AG04450 (cell line): Measurements from ENCODE around the gene IFNGR2. TPM values are rescaled to one million over a fixed set of nuclear protein-coding genes. Genes with fewer than 3 reads are reported as not detected.

ENCODE experiments used
- CTCF ChIA-PET: fragments of 300-600, 350-600 bp; formaldehyde crosslinking; extraction: SDS; loops from one replicate; lab custom pipeline; 2022; ENCODE audit warnings: antibody characterized with exemption, inconsistent platforms; lab: Charles Lee
- POLR2A ChIA-PET: fragments of 350-600 bp; formaldehyde crosslinking; extraction: SDS; loops from one replicate; lab custom pipeline; 2021; ENCODE audit warnings: antibody characterized with exemption, inconsistent platforms; lab: Yijun Ruan, JAX
- DNase-seq: peaks from one replicate; pipeline ENCODE4 v3.0.0-alpha.2; 2011; ENCODE audit warnings: low read depth, low spot score
- H3K27ac ChIP-seq: one replicate; pipeline ENCODE4 v1.5.1; 2012; ENCODE audit warnings: low read depth, low read length, control low read depth
- H3K27me3 ChIP-seq: one replicate; pipeline ENCODE4 v1.6.0; 2012; ENCODE audit warnings: low read length; ENCODE audit not compliant: control insufficient read depth, insufficient read depth
- H3K4me3 ChIP-seq: 2 replicates; pipeline ENCODE4 v1.5.1; 2011; ENCODE audit warnings: mild to moderate bottlenecking, low read depth, low read length, control low read depth
- H3K9me3 ChIP-seq: 2 replicates; pipeline ENCODE4 v1.5.1; 2012; ENCODE audit warnings: low read length; ENCODE audit not compliant: control insufficient read depth, insufficient read depth
- polyA plus RNA-seq: library from polyadenylated mRNA; depleted of rRNA; stranded (reverse); fragments of >200 nt; gene quantifications from 2 replicates; pipeline ENCODE4 v1.2.3, GENCODE V29; 2011
- TF ChIP-seq, protein P1 (sequence below): IDR thresholded peaks from 2 replicates; pipeline ENCODE4 v1.5.1; 2011; ENCODE audit warnings: low read depth, low read length, control low read depth, inconsistent platforms

The IFNGR2 gene
- polyA plus RNA-seq, 1 experiment = 90.8 TPM

GRCh38 chr21:33371366-33371765 lies 31.8 kb upstream of the IFNGR2 start:
- TF ChIP-seq, protein P1, sequence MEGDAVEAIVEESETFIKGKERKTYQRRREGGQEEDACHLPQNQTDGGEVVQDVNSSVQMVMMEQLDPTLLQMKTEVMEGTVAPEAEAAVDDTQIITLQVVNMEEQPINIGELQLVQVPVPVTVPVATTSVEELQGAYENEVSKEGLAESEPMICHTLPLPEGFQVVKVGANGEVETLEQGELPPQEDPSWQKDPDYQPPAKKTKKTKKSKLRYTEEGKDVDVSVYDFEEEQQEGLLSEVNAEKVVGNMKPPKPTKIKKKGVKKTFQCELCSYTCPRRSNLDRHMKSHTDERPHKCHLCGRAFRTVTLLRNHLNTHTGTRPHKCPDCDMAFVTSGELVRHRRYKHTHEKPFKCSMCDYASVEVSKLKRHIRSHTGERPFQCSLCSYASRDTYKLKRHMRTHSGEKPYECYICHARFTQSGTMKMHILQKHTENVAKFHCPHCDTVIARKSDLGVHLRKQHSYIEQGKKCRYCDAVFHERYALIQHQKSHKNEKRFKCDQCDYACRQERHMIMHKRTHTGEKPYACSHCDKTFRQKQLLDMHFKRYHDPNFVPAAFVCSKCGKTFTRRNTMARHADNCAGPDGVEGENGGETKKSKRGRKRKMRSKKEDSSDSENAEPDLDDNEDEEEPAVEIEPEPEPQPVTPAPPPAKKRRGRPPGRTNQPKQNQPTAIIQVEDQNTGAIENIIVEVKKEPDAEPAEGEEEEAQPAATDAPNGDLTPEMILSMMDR = no peak
- Histone ChIP-seq H3K4me3 (no peak overlapping the region), H3K27ac (no peak overlapping the region), H3K9me3 (peaks cover 29% of the 10 kb centered on the region), H3K27me3 (no peaks in the 10 kb centered on the region)
- DNase-seq = no peak
- POLR2A ChIA-PET = interaction anchor here (0.6 kb wide), 1 partner anchor 68 kb away, joined by 4 read pairs; no protein-coding TSS in a partner anchor
- CTCF ChIA-PET = interaction anchor here (0.8 to 1.2 kb wide), 3 partner anchors 10 to 175 kb away, joined by 3 to 5 read pairs (median 3); no protein-coding TSS in a partner anchor

GRCh38 chr21:33372582-33372981 lies 30.6 kb upstream of the IFNGR2 start:
- Histone ChIP-seq H3K27ac (no peak overlapping the region), H3K27me3 (no peaks in the 10 kb centered on the region), H3K4me3 (no peak overlapping the region), H3K9me3 (peaks cover 19% of the 10 kb centered on the region)
- TF ChIP-seq, protein P1 = no peak
- POLR2A ChIA-PET = no interaction called here
- no peak for DNase-seq
- CTCF ChIA-PET = interaction anchor here (0.6 kb wide), 1 partner anchor 175 kb away, joined by 3 read pairs; no protein-coding TSS in a partner anchor

GRCh38 chr21:33373451-33373850 lies 29.8 kb upstream of the IFNGR2 start:
- ChIA-PET POLR2A (no interaction called here), CTCF (interaction anchor here (0.9 to 3.9 kb wide), 2 partner anchors 12 to 114 kb away, joined by 3 to 26 read pairs; no protein-coding TSS in a partner anchor)
- Histone ChIP-seq H3K27ac (no peak overlapping the region), H3K9me3 (peaks cover 13% of the 10 kb centered on the region), H3K4me3 (no peak overlapping the region), H3K27me3 (no peaks in the 10 kb centered on the region)
- TF ChIP-seq, protein P1 = no peak
- no peak for DNase-seq

- DNase-seq = no peak
- Histone ChIP-seq H3K4me3 (no peak overlapping the region), H3K27ac (no peak overlapping the region), H3K9me3 (peaks cover 9% of the 10 kb centered on the region), H3K27me3 (no peaks in the 10 kb centered on the region)
- TF ChIP-seq, protein P1 = no peak
- ChIA-PET POLR2A (no interaction called here), CTCF (interaction anchor here (0.9 to 3.9 kb wide), 4 partner anchors 13 to 177 kb away, joined by 3 to 26 read pairs (median 6); no protein-coding TSS in a partner anchor)
Measured at GRCh38 chr21:33374080-33374449, 29.1 kb upstream of the IFNGR2 start.

DNA sequence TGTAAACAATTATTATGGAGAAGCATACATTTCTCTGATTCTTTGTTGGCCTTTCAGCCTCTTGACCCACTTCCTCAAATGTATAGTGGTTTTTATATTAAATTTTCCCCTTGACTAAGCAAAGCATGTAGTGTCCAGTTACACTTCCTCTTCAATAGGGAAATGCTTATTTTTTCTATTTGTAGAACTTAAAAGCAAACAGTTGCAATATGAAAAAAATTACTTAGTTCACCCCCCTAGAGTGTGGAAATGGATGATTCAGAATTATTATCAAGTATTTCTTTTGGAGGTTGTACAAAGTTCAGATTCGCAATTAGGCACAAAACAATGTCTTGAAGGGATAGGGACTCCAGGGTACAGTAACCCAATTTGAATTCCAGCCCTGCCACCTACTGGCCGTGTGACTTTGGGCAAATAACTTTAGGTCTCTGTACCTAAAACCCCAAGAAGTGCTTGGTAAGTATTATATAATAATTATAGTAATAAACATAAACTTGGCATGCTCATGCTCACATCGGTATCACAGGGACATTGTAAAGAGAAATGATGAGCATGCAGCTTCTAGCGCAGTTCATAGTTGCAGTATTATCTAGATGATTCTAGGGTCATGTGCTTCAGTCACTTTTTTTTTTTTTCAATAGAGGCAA lies 28.6 kb upstream of the IFNGR2 start:
- POLR2A ChIA-PET = no interaction called here
- Histone ChIP-seq H3K27me3 (no peaks in the 10 kb centered on the region), H3K9me3 (peaks cover 8% of the 10 kb centered on the region), H3K4me3 (no peak overlapping the region), H3K27ac (no peak overlapping the region)
- TF ChIP-seq, protein P1 = peak; percentile 65
- DNase-seq = no peak
- CTCF ChIA-PET = interaction anchor here (0.8 to 3.9 kb wide), 6 partner anchors 11 to 178 kb away, joined by 3 to 26 read pairs (median 6); no protein-coding TSS in a partner anchor
